ENCODE results near the gene MT1G. TPM values are rescaled to one million over a fixed set of nuclear protein-coding genes. Genes with fewer than 3 reads are reported as not detected.
"Not testable (repeated sequence)": the region's sequence is repeated elsewhere in the genome, so short reads cannot be mapped to it uniquely, and the experiment has no call there.

The MT1G gene
- polyA plus RNA-seq, 3 donors: 20.7 to 74.0 (median 51.1) TPM

GRCh38 chr16:56665286-56666261, 2.3 kb downstream of the MT1G start:
- DNase-seq (ENCODE audit: low read depth in 3 of 3, low spot score in 2 of 3): not testable (repeated sequence)

GRCh38 chr16:56664506-56664905, 3.4 kb downstream of the MT1G start:
- no peak for DNase-seq (ENCODE audit: low read depth in 3 of 3, low spot score in 2 of 3)

DNA sequence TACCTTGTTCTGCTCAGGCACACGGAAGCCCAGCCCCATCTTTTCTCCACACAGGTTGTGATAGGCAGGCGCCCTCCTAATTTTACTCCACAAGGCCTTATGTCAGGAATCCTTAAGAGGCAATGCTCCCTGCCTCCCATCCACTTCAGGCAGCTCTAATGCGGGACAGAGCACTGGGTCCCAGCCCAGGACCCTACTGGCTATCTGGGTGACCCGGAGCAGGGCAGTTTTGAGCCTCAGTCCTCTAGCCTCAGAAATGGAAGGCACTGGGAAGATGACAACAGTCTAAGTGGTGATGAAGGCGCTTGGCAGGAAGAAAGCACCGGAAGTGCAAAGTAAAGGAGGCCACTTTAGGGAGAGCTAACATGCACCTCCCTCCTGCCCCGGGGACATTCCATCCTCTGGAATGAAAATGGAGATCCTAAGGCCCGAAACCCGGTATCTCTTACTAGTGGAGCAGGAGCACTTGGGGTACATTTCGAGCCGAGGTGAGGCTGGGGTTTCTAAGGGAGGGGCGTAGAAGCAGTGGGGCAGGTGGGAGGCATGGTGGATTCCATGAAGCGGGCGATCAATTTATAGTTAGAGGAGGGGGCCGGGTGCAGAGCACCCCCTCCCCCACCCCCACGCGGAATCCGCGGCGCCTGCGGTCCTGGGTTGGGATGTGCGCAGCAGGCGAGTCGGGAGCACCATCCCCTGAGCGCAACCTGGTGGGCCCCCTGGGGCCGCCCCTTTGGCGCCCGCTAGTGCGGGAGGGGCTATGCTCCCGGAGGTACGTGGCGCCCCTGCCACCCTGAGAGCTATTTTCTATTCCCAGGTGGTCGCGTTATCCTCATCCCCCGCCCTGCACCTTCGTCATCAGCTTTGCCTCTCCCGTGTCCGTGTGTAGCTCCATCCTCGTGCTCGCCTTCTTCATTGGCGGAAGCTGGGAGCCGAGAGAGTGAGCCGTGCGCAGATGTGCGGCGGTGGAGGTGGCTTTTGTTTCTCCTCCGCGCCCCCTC, 5.2 kb downstream of the MT1G start:
- DNase-seq (ENCODE audit: low read depth in 3 of 3, low spot score in 2 of 3): no peak

- DNase-seq (ENCODE audit: low read depth in 3 of 3, low spot score in 2 of 3): no peak
Measured at GRCh38 chr16:56658327-56658875, 9.5 kb downstream of the MT1G start.

DNA sequence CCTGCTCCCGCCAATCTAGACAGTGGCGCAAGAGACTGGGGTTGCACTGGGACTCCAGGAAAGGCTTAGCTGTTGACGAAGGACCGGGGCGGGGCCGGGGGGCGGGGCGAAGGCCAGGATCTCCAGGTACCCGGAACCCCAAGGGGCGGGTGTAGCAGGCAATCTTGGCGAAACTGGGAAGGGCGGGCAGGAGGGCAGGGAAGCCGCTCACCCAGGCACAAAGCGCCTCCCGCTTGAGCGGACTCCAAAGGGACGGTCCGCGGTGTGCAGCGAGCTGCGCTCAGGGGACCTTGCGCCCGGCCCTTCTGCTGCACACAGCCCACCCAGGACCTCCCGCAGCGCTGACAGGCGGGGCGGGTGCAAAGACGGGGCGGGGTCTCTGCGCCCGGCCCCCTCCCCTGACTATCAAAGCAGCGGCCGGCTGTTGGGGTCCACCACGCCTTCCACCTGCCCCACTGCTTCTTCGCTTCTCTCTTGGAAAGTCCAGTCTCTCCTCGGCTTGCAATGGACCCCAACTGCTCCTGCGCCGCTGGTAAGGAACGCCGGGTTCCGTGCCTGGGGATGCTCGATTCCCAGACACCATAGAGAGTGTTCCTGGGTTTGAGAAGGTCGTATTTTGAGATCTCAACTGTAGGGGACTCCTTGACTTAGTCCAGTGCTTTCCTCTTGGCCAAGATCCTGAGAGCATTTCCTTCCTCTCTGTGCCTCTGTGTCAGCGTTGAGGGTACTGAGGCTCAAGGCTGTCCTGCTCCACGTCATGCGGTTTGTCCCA, 10.1 kb downstream of the MT1G start, which contains the start of gene MT1F:
Gene MT1F (plus strand): TSS at position 405 of the 772 bp plus-strand sequence. CDS start 100 bp downstream, at position 505.
- no peak for DNase-seq (ENCODE audit: low read depth in 3 of 3, low spot score in 2 of 3)

DNA sequence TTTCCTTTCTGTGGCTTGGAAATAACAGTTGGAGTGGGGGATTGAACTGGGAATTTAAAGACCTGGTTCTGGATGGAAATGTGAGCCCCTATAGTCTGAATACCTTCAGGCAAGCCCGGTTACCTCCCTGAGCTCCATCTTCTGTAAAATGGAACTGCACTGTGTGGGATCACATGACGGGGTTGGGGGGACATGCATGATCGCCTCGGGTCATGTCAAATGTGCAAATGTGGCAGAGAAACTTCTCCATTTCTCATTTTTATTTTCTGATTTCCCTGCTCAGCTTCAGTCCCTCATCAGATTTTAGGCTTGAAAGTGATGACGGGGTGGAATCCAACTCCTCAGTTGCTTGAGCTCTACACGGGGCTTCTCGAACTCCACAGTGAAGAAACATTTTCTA, 14.6 kb downstream of the MT1G start:
- DNase-seq (ENCODE audit: low read depth in 3 of 3, low spot score in 2 of 3): no peak

DNA sequence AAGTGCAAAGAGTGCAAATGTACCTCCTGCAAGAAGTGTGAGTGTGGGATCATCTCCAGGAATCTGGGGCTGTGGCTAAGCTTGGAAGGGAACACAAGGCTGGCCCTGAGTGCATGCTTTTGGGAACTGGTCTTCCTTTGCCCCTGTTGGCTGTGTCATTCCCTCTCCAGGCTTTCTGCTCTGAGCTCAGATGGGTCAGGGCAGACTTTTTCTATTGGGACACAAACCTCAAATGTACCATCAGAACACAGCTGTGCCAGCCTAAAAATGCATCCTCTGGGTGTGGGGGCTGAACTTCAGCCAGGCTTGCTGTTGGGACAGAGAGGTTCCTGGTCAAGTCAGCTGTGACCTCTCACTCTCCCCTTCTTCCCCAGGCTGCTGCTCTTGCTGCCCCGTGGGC, 15.3 kb downstream of the MT1G start:
- DNase-seq (ENCODE audit: low read depth in 3 of 3, low spot score in 2 of 3): no peak

DNA sequence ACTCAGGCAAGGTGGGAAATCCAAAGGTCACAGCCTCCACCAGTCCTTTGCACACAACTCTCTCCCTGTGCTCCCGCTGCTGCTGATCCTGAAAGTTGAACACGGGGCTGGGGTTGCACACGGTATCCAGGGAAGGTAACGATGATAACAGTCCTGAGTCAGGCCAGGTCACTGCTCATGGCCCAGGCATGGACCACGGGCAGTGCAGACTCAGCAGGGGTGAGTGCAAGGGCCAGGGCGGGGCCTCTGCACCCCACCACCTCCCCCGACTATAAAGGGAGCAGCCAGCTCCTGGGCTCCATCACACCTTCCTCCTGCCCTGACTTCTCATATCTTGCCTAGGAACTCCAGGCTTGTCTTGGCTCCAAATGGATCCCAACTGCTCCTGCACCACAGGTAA, 16.3 kb downstream of the MT1G start, which contains the start of gene MT1B:
Gene MT1B (plus strand): TSS at position 301 of the 400 bp plus-strand sequence. CDS start 68 bp downstream, at position 369.
- no peak for DNase-seq (ENCODE audit: low read depth in 3 of 3, low spot score in 2 of 3)

GRCh38 chr16:56649820-56650219, 18.0 kb downstream of the MT1G start:
- DNase-seq (ENCODE audit: low read depth in 3 of 3, low spot score in 2 of 3): no peak

GRCh38 chr16:56649271-56649670, 18.6 kb downstream of the MT1G start:
- DNase-seq (ENCODE audit: low read depth in 3 of 3, low spot score in 2 of 3): no peak

DNA sequence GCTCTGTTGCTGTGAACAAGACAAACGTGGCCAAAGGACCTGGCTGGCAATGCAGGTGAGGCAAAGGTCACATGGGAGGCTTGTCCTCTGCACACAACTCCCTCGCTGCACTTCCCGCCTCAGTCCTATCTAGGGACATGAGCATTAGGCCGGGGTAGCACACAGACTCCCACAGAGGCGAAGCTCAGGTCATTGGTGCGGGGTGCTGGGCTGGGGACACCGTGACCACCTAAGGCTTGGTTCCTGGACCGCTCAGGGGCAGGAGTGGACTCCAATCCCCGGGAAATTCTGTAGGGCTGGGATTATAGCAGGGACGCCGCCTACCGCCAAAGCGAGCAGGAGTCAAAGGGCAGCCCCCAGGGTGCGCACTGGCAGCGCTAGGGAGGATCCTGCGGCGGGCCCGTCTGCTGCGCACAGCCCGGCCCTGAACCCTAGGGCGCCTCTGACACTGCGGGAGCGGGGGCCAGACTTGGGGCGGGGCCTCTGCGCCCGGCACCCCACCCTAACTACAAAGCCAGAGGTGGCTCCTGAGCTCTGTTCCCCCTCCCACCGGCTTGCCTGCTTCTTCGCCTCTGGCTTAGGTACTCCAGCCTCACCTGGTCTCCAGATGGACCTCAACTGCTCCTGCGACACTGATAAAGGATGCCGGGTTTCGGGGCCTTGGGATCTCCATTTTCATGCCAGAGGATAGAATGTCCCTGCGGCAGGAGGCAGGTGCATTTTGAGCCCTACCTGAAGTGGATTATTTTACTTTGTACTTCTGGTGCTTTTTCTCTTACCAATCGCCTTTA, 20.0 kb downstream of the MT1G start:
- DNase-seq (ENCODE audit: low read depth in 3 of 3, low spot score in 2 of 3): no peak

- no peak for DNase-seq (ENCODE audit: low read depth in 3 of 3, low spot score in 2 of 3)
Measured at GRCh38 chr16:56645838-56646237, 22.0 kb downstream of the MT1G start.

DNA sequence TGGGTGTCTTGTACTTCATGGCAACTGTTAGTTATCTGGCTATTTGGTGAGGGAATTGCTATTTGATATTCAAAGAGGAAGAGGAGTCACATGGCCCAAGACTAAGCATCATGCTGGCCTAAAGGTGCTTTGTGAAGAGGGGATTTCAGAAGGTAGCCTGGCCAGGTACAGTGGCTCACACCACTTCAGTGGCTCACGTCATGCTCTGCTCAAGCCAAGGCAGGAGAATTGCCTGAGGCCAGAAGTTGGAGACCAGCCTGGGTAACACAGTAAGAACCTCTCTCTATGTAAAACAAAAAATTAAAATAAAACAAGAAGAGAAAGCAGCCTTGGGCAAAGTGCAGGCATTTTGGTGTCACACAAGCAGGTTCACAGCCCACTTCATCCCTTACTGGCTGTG, 22.6 kb downstream of the MT1G start:
- no peak for DNase-seq (ENCODE audit: low read depth in 3 of 3, low spot score in 2 of 3)

GRCh38 chr16:56643833-56644232, 24.0 kb downstream of the MT1G start:
- DNase-seq (ENCODE audit: low read depth in 3 of 3, low spot score in 2 of 3): no peak

GRCh38 chr16:56643080-56643778, 24.6 kb downstream of the MT1G start:
- no peak for DNase-seq (ENCODE audit: low read depth in 3 of 3, low spot score in 2 of 3)

DNA sequence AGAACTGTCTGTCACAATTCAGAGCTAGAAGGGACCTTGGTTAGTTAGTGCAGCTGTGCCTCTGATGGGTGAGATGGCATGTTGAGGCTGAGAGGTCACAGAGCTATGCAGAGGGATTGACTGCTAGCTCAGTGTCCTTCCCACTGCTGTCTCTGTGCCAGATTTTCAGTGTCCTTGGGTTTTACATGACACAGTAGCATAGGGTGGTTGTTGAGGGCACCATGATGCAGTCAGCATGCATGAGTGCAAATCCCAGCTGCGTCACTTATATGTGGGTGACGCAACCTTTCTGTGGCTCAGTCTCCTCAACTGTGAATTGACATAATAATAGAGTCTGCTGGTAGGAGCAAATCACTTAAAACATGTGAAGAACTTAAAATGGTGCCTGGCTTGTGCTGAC, 26.7 kb downstream of the MT1G start:
- no peak for DNase-seq (ENCODE audit: low read depth in 3 of 3, low spot score in 2 of 3)

DNA sequence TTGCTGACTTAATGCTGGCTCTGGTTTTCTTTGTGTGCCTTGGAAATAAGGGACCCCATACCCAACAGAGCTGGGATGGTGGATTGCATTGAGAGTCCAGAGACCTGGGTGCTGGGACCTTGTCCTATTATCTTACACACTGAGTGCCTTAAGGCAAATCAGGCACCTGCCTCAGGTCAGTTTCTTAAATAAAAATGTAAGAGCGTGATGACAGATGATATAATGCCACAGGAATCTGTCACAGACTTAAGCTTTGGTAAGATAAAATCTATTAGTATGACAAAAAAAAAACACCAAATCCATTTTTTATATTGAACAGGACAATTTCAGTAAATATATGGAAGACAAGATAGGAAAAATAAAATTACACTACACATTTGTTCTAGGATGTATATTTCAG, 27.8 kb downstream of the MT1G start:
- no peak for DNase-seq (ENCODE audit: low read depth in 3 of 3, low spot score in 2 of 3)

DNA sequence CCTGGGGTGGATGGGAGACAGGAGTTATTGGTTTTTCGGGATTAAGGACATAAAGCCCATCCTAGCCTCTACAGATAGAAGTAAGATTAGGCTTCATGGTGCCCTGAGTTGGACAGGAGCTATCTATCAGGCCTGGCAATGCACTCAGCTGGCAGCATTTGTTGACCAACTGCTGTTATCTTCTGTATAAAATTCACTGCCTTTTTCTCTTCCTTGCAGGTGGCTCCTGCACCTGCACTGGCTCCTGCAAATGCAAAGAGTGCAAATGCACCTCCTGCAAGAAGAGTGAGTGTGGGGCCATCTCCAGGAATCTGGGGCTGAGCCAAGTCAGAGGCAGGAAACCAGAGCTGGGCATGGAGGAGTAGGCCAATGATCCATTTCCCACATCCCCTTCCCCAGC, 28.8 kb downstream of the MT1G start:
- no peak for DNase-seq (ENCODE audit: low read depth in 3 of 3, low spot score in 2 of 3)
